ENCODE results near the gene KRTAP2-4.
"Not testable (repeated sequence)": the region's sequence is repeated elsewhere in the genome, so short reads cannot be mapped to it uniquely, and the experiment has no call there.

KRTAP2-4 gene

GRCh38 chr17:41069031-41069430, 3.4 kb upstream of the KRTAP2-4 start:
- Histone ChIP-seq H3F3A (ENCODE audit: insufficient read depth) (no peaks in the 10 kb centered on the region), H2AFZ (ENCODE audit: low read depth, low read length, severe bottlenecking) (no peak overlapping the region), H3K36me3 (ENCODE audit: low read length) (no peaks in the 10 kb centered on the region), H3K4me3 (ENCODE audit: insufficient read depth, low read length, poor library complexity, severe bottlenecking) (no peak overlapping the region), H3K9me2 (replicated peaks; ENCODE audit: insufficient read depth, low read length) (no peaks in the 10 kb centered on the region), H3K79me2 (ENCODE audit: insufficient read depth, low read length) (no peaks in the 10 kb centered on the region), H3K9ac (ENCODE audit: low read length) (no peak overlapping the region), H3K27me3 (ENCODE audit: low read length) (no peaks in the 10 kb centered on the region), H3K9me3 (ENCODE audit: insufficient read depth, low read length) (no peaks in the 10 kb centered on the region), H3K4me2 (ENCODE audit: low read depth, low read length, poor library complexity, severe bottlenecking) (no peak overlapping the region), H3K27ac (ENCODE audit: low read depth, low read length) (no peak overlapping the region), H4K20me1 (ENCODE audit: low read depth, low read length) (no peaks in the 10 kb centered on the region)
- TF ChIP-seq EZH2phosphoT487 (conservative IDR thresholded peaks at IDR 0.05; ENCODE audit: low read length) (no peak), CTCF (IDR thresholded peaks at IDR 0.05; ENCODE audit: insufficient read depth, low read length, poor library complexity, severe bottlenecking) (no peak)

- Histone ChIP-seq H3K4me3 (ENCODE audit: insufficient read depth, low read length, poor library complexity, severe bottlenecking) (no peak overlapping the region), H2AFZ (ENCODE audit: low read depth, low read length, severe bottlenecking) (no peak overlapping the region), H3K9ac (ENCODE audit: low read length) (no peak overlapping the region), H3K36me3 (ENCODE audit: low read length) (no peaks in the 10 kb centered on the region), H3K27me3 (ENCODE audit: low read length) (no peaks in the 10 kb centered on the region), H3K9me2 (replicated peaks; ENCODE audit: insufficient read depth, low read length) (no peaks in the 10 kb centered on the region), H4K20me1 (ENCODE audit: low read depth, low read length) (no peaks in the 10 kb centered on the region), H3K4me2 (ENCODE audit: low read depth, low read length, poor library complexity, severe bottlenecking) (no peak overlapping the region), H3K79me2 (ENCODE audit: insufficient read depth, low read length) (no peaks in the 10 kb centered on the region), H3K27ac (ENCODE audit: low read depth, low read length) (no peak overlapping the region), H3F3A (ENCODE audit: insufficient read depth) (no peaks in the 10 kb centered on the region), H3K9me3 (ENCODE audit: insufficient read depth, low read length) (no peaks in the 10 kb centered on the region)
- TF ChIP-seq EZH2phosphoT487 (conservative IDR thresholded peaks at IDR 0.05; ENCODE audit: low read length) (no peak), CTCF (IDR thresholded peaks at IDR 0.05; ENCODE audit: insufficient read depth, low read length, poor library complexity, severe bottlenecking) (no peak)
Observed at GRCh38 chr17:41067281-41067680, 1.6 kb upstream of the KRTAP2-4 start.

GRCh38 chr17:41065016-41065689, 526 bp downstream of the KRTAP2-4 start:
- H3K27me3 ChIP-seq (ENCODE audit: low read length); H3K79me2 ChIP-seq (ENCODE audit: insufficient read depth, low read length): not testable (repeated sequence)

GRCh38 chr17:41064301-41064700, 1.4 kb downstream of the KRTAP2-4 start:
- no peaks in the 10 kb centered on the region for H3K27me3 ChIP-seq (ENCODE audit: low read length)
- no peaks in the 10 kb centered on the region for H3F3A ChIP-seq (ENCODE audit: insufficient read depth)
- no peak overlapping the region for H3K9ac ChIP-seq (ENCODE audit: low read length)
- no peaks in the 10 kb centered on the region for H3K36me3 ChIP-seq (ENCODE audit: low read length)
- H3K4me2 ChIP-seq (ENCODE audit: low read depth, low read length, poor library complexity, severe bottlenecking) = no peak overlapping the region
- no peaks in the 10 kb centered on the region for H3K9me3 ChIP-seq (ENCODE audit: insufficient read depth, low read length)
- TF ChIP-seq CTCF (IDR thresholded peaks at IDR 0.05; ENCODE audit: insufficient read depth, low read length, poor library complexity, severe bottlenecking) = no peak
- no peak for TF ChIP-seq EZH2phosphoT487 (conservative IDR thresholded peaks at IDR 0.05; ENCODE audit: low read length)
- H4K20me1 ChIP-seq (ENCODE audit: low read depth, low read length) = no peaks in the 10 kb centered on the region
- H3K79me2 ChIP-seq (ENCODE audit: insufficient read depth, low read length) = no peaks in the 10 kb centered on the region
- H3K4me3 ChIP-seq (ENCODE audit: insufficient read depth, low read length, poor library complexity, severe bottlenecking) = no peak overlapping the region
- H3K9me2 ChIP-seq (replicated peaks; ENCODE audit: insufficient read depth, low read length) = no peaks in the 10 kb centered on the region
- no peak overlapping the region for H2AFZ ChIP-seq (ENCODE audit: low read depth, low read length, severe bottlenecking)
- H3K27ac ChIP-seq (ENCODE audit: low read depth, low read length) = no peak overlapping the region

More at GRCh38 chr17:41065016-41065689, 526 bp downstream of the KRTAP2-4 start:
- not testable (repeated sequence) for H3K9ac ChIP-seq (ENCODE audit: low read length); H3K36me3 ChIP-seq (ENCODE audit: low read length); H2AFZ ChIP-seq (ENCODE audit: low read depth, low read length, severe bottlenecking); H3F3A ChIP-seq (ENCODE audit: insufficient read depth); H3K9me3 ChIP-seq (ENCODE audit: insufficient read depth, low read length); H3K9me2 ChIP-seq (replicated peaks; ENCODE audit: insufficient read depth, low read length); H3K27ac ChIP-seq (ENCODE audit: low read depth, low read length); H3K4me3 ChIP-seq (ENCODE audit: insufficient read depth, low read length, poor library complexity, severe bottlenecking); H4K20me1 ChIP-seq (ENCODE audit: low read depth, low read length); H3K4me2 ChIP-seq (ENCODE audit: low read depth, low read length, poor library complexity, severe bottlenecking)
